HG02884 (cell line): ENCODE results near the gene C22orf39.

Source experiments
- ATAC-seq: cut with Tn5 transposase; IDR thresholded peaks from one replicate; pipeline ENCODE4 v1.9.1; 2021; ENCODE audit warnings: mild to moderate bottlenecking, moderate library complexity; ENCODE audit not compliant: unreplicated experiment

The C22orf39 gene

GRCh38 chr22:19447330-19448075, at the start of gene C22orf39:
Gene C22orf39, minus strand, starts transcription at chr22:19447711. Its CDS starts 23 bp downstream, at chr22:19447688.
- peak; percentile 86 for ATAC-seq

- ATAC-seq: no peak
Observed at GRCh38 chr22:19497245-19497644, 49.7 kb upstream of the C22orf39 start.

GRCh38 chr22:19496324-19496630, 48.8 kb upstream of the C22orf39 start:
- no peak for ATAC-seq

GRCh38 chr22:19495562-19496323, 48.2 kb upstream of the C22orf39 start:
- no peak for ATAC-seq

- ATAC-seq: no peak
Observed at GRCh38 chr22:19494676-19495173, 47.2 kb upstream of the C22orf39 start.

GRCh38 chr22:19494001-19494560, 46.6 kb upstream of the C22orf39 start:
- no peak for ATAC-seq

GRCh38 chr22:19492504-19493174, 45.1 kb upstream of the C22orf39 start:
- no peak for ATAC-seq

GRCh38 chr22:19490628-19491230, 43.2 kb upstream of the C22orf39 start:
- no peak for ATAC-seq

- no peak for ATAC-seq
Observed at GRCh38 chr22:19488884-19489843, 41.7 kb upstream of the C22orf39 start.

- ATAC-seq: no peak
Observed at GRCh38 chr22:19488285-19488684, 40.8 kb upstream of the C22orf39 start.

- no peak for ATAC-seq
Observed at GRCh38 chr22:19483481-19484244, 36.2 kb upstream of the C22orf39 start.

- no peak for ATAC-seq
Observed at GRCh38 chr22:19482297-19482696, 34.8 kb upstream of the C22orf39 start.

- no peak for ATAC-seq
Observed at GRCh38 chr22:19480789-19481188, 33.3 kb upstream of the C22orf39 start.

- ATAC-seq: no peak
Observed at GRCh38 chr22:19480173-19480568, 32.7 kb upstream of the C22orf39 start.

GRCh38 chr22:19479355-19480172, 32.1 kb upstream of the C22orf39 start, which contains the start of gene CDC45:
Gene CDC45, plus strand, starts transcription at chr22:19479920. Its CDS starts 49 bp downstream, at chr22:19479969.
- ATAC-seq: peak; percentile 78

GRCh38 chr22:19478901-19479354, 31.4 kb upstream of the C22orf39 start, which contains the start of gene UFD1:
Gene UFD1, minus strand, starts transcription at chr22:19479193. Its CDS starts 108 bp downstream, at chr22:19479085.
- peak; percentile 36 for ATAC-seq

GRCh38 chr22:19478045-19478900, 30.8 kb upstream of the C22orf39 start:
- ATAC-seq: no peak
